Measurements from ENCODE around the gene GNB1L.

Gene GNB1L

GRCh38 chr22:19805821-19806212 lies 48.9 kb downstream of the GNB1L start:
- no peak for TF ChIP-seq CTCF (IDR thresholded peaks at IDR 0.05; ENCODE audit: borderline replicate concordance, control extremely low read depth, extremely low read depth, insufficient read depth, missing control alignments)
- in situ Hi-C loops (cut with MboI; ENCODE audit: low sequenced_read_pairs, unreplicated experiment), result no loop called here
- DNase-seq (ENCODE audit: low spot score), result no peak

- no peak for DNase-seq (ENCODE audit: low spot score)
- in situ Hi-C loops (cut with MboI; ENCODE audit: low sequenced_read_pairs, unreplicated experiment), result no loop called here
- no peak for TF ChIP-seq CTCF (IDR thresholded peaks at IDR 0.05; ENCODE audit: borderline replicate concordance, control extremely low read depth, extremely low read depth, insufficient read depth, missing control alignments)
Observed at GRCh38 chr22:19803736-19804267, 50.9 kb downstream of the GNB1L start.

GRCh38 chr22:19802894-19803735 lies 51.6 kb downstream of the GNB1L start:
- in situ Hi-C loops (cut with MboI; ENCODE audit: low sequenced_read_pairs, unreplicated experiment), result no loop called here
- no peak for TF ChIP-seq CTCF (IDR thresholded peaks at IDR 0.05; ENCODE audit: borderline replicate concordance, control extremely low read depth, extremely low read depth, insufficient read depth, missing control alignments)
- no peak for DNase-seq (ENCODE audit: low spot score)

- in situ Hi-C loops (cut with MboI; ENCODE audit: low sequenced_read_pairs, unreplicated experiment), result no loop called here
- no peak for DNase-seq (ENCODE audit: low spot score)
- no peak for TF ChIP-seq CTCF (IDR thresholded peaks at IDR 0.05; ENCODE audit: borderline replicate concordance, control extremely low read depth, extremely low read depth, insufficient read depth, missing control alignments)
Observed at GRCh38 chr22:19802001-19802893, 52.4 kb downstream of the GNB1L start.

GRCh38 chr22:19801340-19802000 lies 53.2 kb downstream of the GNB1L start:
- in situ Hi-C loops (cut with MboI; ENCODE audit: low sequenced_read_pairs, unreplicated experiment), result no loop called here
- no peak for TF ChIP-seq CTCF (IDR thresholded peaks at IDR 0.05; ENCODE audit: borderline replicate concordance, control extremely low read depth, extremely low read depth, insufficient read depth, missing control alignments)
- DNase-seq (ENCODE audit: low spot score), result no peak

- DNase-seq (ENCODE audit: low spot score), result no peak
- peak; percentile 8 for TF ChIP-seq CTCF (IDR thresholded peaks at IDR 0.05; ENCODE audit: borderline replicate concordance, control extremely low read depth, extremely low read depth, insufficient read depth, missing control alignments)
- in situ Hi-C loops (cut with MboI; ENCODE audit: low sequenced_read_pairs, unreplicated experiment), result no loop called here
Observed at GRCh38 chr22:19800761-19801244, 53.9 kb downstream of the GNB1L start.
